MM.1S (cell line): ENCODE data around the gene TMSB10.

Source experiments
- EZH2 ChIP-seq: fragments of 300-600 bp; sonication (generic); optimal IDR thresholded peaks from 2 replicates; pipeline ENCODE3; 2017; ENCODE audit warnings: low read depth, mild to moderate bottlenecking, antibody characterized with exemption, low read length, mixed read lengths
- TF ChIP-seq, protein P1 (sequence below): fragments of 300-600 bp; sonication (generic); IDR thresholded peaks from 2 replicates; pipeline ENCODE4 v1.5.1; 2016; ENCODE audit warnings: antibody characterized with exemption, low read length, mixed read lengths

DNA sequence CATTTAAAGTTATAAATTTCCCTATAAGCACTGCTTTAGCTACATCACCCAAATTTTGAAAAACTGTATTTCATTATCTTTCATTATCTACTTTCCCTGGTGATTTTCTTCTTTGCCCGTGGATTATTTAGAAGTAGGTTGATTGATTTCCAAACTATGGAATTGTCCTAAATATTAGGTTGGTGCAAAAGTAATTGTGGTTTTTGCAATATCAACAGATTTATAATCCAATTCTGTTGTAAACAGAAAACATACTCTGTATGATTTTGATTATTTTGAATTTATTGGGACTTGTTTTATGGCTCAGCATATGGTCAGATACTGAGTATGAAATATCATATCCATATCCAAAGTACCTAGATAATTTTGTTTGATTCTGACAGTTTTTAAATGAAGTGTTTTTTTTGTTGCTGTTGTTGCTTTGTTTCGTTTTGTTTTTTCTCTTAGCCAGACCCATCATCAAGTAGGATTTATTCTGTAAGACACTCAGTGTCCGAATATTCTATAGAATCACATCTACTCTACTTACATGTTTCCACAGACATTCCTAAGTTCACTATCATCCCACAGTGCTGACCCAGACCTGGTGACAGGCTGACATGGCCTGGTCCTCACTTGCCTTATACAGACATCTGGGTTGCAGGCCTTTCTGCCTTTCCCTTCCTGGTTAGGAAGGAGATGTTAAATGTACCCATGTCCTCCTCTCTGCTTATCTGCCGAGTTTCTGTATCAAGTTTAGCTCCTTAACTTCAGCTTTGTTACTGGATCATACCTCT lies 22.5 kb upstream of the TMSB10 start:
- TF ChIP-seq, protein P1, sequence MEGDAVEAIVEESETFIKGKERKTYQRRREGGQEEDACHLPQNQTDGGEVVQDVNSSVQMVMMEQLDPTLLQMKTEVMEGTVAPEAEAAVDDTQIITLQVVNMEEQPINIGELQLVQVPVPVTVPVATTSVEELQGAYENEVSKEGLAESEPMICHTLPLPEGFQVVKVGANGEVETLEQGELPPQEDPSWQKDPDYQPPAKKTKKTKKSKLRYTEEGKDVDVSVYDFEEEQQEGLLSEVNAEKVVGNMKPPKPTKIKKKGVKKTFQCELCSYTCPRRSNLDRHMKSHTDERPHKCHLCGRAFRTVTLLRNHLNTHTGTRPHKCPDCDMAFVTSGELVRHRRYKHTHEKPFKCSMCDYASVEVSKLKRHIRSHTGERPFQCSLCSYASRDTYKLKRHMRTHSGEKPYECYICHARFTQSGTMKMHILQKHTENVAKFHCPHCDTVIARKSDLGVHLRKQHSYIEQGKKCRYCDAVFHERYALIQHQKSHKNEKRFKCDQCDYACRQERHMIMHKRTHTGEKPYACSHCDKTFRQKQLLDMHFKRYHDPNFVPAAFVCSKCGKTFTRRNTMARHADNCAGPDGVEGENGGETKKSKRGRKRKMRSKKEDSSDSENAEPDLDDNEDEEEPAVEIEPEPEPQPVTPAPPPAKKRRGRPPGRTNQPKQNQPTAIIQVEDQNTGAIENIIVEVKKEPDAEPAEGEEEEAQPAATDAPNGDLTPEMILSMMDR: no peak
- TF ChIP-seq EZH2: no peak
